ENCODE results near the gene CREBRF.

- TF ChIP-seq, protein P1, sequence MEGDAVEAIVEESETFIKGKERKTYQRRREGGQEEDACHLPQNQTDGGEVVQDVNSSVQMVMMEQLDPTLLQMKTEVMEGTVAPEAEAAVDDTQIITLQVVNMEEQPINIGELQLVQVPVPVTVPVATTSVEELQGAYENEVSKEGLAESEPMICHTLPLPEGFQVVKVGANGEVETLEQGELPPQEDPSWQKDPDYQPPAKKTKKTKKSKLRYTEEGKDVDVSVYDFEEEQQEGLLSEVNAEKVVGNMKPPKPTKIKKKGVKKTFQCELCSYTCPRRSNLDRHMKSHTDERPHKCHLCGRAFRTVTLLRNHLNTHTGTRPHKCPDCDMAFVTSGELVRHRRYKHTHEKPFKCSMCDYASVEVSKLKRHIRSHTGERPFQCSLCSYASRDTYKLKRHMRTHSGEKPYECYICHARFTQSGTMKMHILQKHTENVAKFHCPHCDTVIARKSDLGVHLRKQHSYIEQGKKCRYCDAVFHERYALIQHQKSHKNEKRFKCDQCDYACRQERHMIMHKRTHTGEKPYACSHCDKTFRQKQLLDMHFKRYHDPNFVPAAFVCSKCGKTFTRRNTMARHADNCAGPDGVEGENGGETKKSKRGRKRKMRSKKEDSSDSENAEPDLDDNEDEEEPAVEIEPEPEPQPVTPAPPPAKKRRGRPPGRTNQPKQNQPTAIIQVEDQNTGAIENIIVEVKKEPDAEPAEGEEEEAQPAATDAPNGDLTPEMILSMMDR (IDR thresholded peaks at IDR 0.05; ENCODE audit: low read length), result no peak
- no peak for TF ChIP-seq EZH2 (optimal IDR thresholded peaks at IDR 0.05; ENCODE audit: low read depth, low read length)
Observed at GRCh38 chr5:173139631-173140030, 83.5 kb downstream of the CREBRF start.

Measured in MM.1S (cell line).